ENCODE measurements around the gene ATP10A. TPM values are rescaled to one million over a fixed set of nuclear protein-coding genes. Genes with fewer than 3 reads are reported as not detected.
"Not testable (repeated sequence)": the region's sequence is repeated elsewhere in the genome, so short reads cannot be mapped to it uniquely, and the experiment has no call there.

The ATP10A gene
- total RNA-seq, 1 experiment from 2014 or later: not detected

DNA sequence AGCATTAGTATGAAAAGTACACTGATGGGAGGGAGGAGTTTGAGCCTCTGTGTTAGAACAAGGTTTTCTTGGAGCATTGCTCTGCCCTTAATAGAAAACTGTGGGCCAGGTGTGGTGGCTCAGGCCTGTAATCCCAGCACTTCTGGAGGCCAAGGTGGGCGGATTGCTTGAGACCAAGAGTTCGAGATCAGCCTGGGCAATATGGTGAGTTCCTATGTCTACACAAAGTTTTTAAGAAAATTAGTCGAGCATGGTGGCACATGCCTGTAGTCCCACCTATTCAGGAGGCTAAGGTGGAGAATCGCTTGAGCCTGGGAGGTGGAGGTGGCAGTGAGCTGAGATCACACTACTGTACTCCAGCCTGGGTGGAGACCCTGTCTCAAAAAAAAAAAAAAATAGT, 103.7 kb downstream of the ATP10A start:
- Mint-ChIP-seq H3K4me3 (ENCODE audit: unreplicated experiment) (no peak overlapping the region), H3K4me1 (ENCODE audit: insufficient read depth, unreplicated experiment) (no peaks in the 10 kb centered on the region), H3K9me3 (ENCODE audit: unreplicated experiment) (peaks cover 31% of the 10 kb centered on the region), H3K36me3 (ENCODE audit: insufficient read depth, unreplicated experiment) (no peaks in the 10 kb centered on the region), H3K27ac (ENCODE audit: low read depth, unreplicated experiment) (no peak overlapping the region), H3K27me3 (ENCODE audit: insufficient read depth, unreplicated experiment) (no peaks in the 10 kb centered on the region)
- DNase-seq (ENCODE audit: unreplicated experiment): no peak
- no TSS peak for BruUV-seq (replicated peaks)
- ChIA-PET CTCF (no interaction called here), POLR2A (no interaction called here)
- intact Hi-C loops (cut with micrococcal nuclease): no loop called here
- TF ChIP-seq, protein P1, sequence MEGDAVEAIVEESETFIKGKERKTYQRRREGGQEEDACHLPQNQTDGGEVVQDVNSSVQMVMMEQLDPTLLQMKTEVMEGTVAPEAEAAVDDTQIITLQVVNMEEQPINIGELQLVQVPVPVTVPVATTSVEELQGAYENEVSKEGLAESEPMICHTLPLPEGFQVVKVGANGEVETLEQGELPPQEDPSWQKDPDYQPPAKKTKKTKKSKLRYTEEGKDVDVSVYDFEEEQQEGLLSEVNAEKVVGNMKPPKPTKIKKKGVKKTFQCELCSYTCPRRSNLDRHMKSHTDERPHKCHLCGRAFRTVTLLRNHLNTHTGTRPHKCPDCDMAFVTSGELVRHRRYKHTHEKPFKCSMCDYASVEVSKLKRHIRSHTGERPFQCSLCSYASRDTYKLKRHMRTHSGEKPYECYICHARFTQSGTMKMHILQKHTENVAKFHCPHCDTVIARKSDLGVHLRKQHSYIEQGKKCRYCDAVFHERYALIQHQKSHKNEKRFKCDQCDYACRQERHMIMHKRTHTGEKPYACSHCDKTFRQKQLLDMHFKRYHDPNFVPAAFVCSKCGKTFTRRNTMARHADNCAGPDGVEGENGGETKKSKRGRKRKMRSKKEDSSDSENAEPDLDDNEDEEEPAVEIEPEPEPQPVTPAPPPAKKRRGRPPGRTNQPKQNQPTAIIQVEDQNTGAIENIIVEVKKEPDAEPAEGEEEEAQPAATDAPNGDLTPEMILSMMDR (IDR thresholded peaks at IDR 0.05; ENCODE audit: unreplicated experiment): no peak

DNA sequence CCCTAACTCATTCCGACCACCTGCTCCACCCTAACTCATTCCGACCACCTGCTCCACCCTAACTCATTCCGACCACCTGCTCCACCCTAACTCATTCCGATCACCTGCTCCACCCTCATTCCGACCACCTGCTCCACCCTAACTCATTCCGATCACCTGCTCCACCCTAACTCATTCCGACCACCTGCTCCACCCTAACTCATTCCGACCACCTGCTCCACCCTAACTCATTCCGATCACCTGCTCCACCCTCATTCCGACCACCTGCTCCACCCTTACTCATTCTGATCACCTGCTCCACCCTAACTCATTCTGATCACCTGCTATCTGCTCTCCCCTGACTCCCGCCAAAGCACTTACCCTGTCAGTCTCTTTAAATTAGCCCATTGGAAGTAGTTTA, 104.5 kb downstream of the ATP10A start:
- H3K36me3 Mint-ChIP-seq (ENCODE audit: insufficient read depth, unreplicated experiment); H3K4me3 Mint-ChIP-seq (ENCODE audit: unreplicated experiment); DNase-seq (ENCODE audit: unreplicated experiment); CTCF ChIA-PET; intact Hi-C loops (cut with micrococcal nuclease); BruUV-seq (replicated peaks); POLR2A ChIA-PET; H3K27me3 Mint-ChIP-seq (ENCODE audit: insufficient read depth, unreplicated experiment); H3K4me1 Mint-ChIP-seq (ENCODE audit: insufficient read depth, unreplicated experiment); H3K27ac Mint-ChIP-seq (ENCODE audit: low read depth, unreplicated experiment): not testable (repeated sequence)
- H3K9me3 Mint-ChIP-seq (ENCODE audit: unreplicated experiment): peaks cover 31% of the 10 kb centered on the region

DNA sequence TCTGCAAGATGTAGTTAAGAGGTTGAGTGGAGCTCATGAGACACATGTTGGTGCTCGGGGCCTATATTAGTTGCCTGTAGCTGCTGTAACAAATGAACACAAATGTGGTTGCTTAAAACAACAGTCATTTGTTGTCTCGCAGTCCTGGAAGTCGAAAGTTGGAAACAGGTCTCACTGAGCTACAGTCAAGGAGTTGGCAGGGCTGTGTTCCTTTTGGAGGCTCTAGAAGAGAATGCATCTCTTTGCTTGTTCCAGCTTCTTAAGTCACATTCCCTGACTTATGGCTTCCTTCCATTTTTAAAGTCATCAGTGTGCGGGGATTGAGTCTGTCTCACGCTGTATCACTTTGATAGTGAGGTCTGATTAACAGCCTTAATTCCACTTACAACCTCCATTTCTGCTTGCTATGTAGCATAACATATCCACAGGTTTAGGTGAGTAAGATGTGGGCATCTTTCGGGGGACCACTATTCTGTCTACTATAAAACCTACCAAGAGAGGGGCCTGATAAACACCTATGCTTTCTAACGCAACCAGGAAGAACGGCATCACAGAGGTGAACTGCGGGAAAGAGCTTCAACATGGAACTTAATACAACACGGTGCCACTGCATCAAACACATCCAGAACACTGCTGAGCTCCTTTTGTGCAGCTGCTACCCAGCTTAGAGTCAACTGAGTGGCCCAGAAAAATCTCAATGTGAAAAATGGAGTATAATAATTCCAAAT, 119.4 kb downstream of the ATP10A start:
- ChIA-PET CTCF (interaction anchor here (0.6 kb wide), 1 partner anchor 1125 kb away, joined by 3 read pairs; no protein-coding TSS in a partner anchor), POLR2A (no interaction called here)
- TF ChIP-seq, protein P1 (IDR thresholded peaks at IDR 0.05; ENCODE audit: unreplicated experiment): no peak
- H3K27me3 Mint-ChIP-seq (ENCODE audit: insufficient read depth, unreplicated experiment): no peaks in the 10 kb centered on the region
- H3K4me1 Mint-ChIP-seq (ENCODE audit: insufficient read depth, unreplicated experiment): no peaks in the 10 kb centered on the region
- no peaks in the 10 kb centered on the region for H3K36me3 Mint-ChIP-seq (ENCODE audit: insufficient read depth, unreplicated experiment)
- no peak for DNase-seq (ENCODE audit: unreplicated experiment)
- no TSS peak for BruUV-seq (replicated peaks)
- intact Hi-C loops (cut with micrococcal nuclease): no loop called here
- no peak overlapping the region for H3K27ac Mint-ChIP-seq (ENCODE audit: low read depth, unreplicated experiment)
- no peak overlapping the region for H3K4me3 Mint-ChIP-seq (ENCODE audit: unreplicated experiment)
- peaks cover 31% of the 10 kb centered on the region for H3K9me3 Mint-ChIP-seq (ENCODE audit: unreplicated experiment)

DNA sequence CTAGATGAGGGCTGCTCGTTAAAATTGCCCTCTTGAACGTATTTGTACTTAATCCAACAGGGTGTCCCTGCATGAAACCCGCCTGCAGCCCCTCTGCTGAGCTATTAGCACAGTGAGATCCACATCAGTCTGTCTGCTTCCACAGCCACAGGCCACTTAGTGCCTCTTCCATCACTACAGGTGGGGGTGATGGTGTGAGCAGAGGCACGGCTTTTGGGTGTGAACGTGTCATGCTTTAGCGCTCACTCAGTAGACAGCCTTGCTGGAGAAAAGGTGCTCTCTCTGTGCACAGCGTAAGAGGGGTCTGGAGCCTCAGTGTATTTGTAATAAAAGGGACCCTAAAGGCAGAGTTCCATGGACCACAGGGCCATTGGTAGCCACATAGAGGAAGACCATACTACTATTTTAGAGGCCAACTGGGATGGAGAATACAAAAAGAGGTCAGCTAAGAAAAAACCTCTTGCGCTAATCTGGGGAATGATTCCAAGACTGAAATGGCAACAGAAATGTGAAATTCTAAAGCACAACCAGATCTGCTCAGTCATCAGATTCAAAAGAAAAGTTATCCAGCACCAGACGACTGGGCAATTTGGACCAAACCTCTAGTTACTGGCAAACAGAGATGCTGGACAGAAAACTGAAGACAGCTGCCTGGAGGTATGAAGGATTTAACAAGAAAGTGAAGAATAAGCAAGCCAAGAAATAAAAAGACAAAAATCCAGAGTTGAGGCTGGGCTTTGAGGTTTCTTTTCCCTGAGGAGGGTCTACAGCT, 120.2 kb downstream of the ATP10A start:
- Mint-ChIP-seq H3K9me3 (ENCODE audit: unreplicated experiment) (peaks cover 36% of the 10 kb centered on the region), H3K4me3 (ENCODE audit: unreplicated experiment) (no peak overlapping the region)
- CTCF ChIA-PET: no interaction called here

More for the DNA sequence above, 120.2 kb downstream of the ATP10A start:
- Mint-ChIP-seq H3K27ac (ENCODE audit: low read depth, unreplicated experiment) (no peak overlapping the region), H3K27me3 (ENCODE audit: insufficient read depth, unreplicated experiment) (no peaks in the 10 kb centered on the region), H3K36me3 (ENCODE audit: insufficient read depth, unreplicated experiment) (no peaks in the 10 kb centered on the region), H3K4me1 (ENCODE audit: insufficient read depth, unreplicated experiment) (no peaks in the 10 kb centered on the region)
- BruUV-seq (replicated peaks): no TSS peak
- intact Hi-C loops (cut with micrococcal nuclease): no loop called here
- DNase-seq (ENCODE audit: unreplicated experiment): no peak
- POLR2A ChIA-PET: no interaction called here
- TF ChIP-seq, protein P1 (IDR thresholded peaks at IDR 0.05; ENCODE audit: unreplicated experiment): no peak
